GM12892 (cell line): Measurements from ENCODE around the gene KCNIP4.

Experiments
- POLR2A ChIP-seq: IDR thresholded peaks from 2 replicates; pipeline ENCODE4 v1.6.1; 2011; ENCODE audit warnings: low read depth, low read length, control low read depth
- POLR2AphosphoS5 ChIP-seq: IDR thresholded peaks from 2 replicates; pipeline ENCODE4 v1.6.1; 2011; ENCODE audit warnings: low read depth, low read length, control low read depth

DNA sequence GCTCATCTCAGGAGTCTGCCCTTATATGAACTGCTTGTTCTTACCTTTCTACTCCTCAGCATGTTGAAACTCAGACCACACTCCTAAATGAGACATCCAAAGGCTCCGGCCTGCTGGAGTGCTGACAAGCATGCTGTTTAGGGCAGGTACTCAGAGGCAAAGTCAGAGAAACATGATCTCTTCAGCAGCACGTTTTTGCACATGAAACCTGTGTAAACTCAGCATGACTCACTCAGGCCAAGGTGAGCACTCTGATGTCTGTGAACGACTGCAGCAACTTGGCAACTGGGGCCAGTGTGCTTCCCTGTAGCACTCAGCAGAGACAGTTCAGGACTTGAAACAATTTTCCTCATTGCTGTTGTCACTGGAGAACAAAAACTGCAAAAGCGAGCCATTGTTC lies 1138.8 kb downstream of the KCNIP4 start:
- TF ChIP-seq POLR2A: no peak
- TF ChIP-seq POLR2AphosphoS5: no peak
